ENCODE results near the gene CABLES2. TPM values are rescaled to one million over a fixed set of nuclear protein-coding genes. Genes with fewer than 3 reads are reported as not detected.

Gene CABLES2
- polyA plus RNA-seq, 2 of the 4 experiments (the other 2 are of a cell fraction) = 3.9 to 7.7 TPM

- TF ChIP-seq BCL3 (IDR thresholded peaks at IDR 0.05) (no peak), HOXB5 (CRISPR knock-in tag; IDR thresholded peaks at IDR 0.05) (peak; percentile 38; the same call in 1 of the 2 replicates), MAZ (IDR thresholded peaks at IDR 0.05; ENCODE audit: borderline replicate concordance, low read depth, low read length) (no peak), EHMT2 (IDR thresholded peaks at IDR 0.05; ENCODE audit: low read depth) (no peak), MYC (IDR thresholded peaks at IDR 0.05; ENCODE audit: borderline replicate concordance, low read length) (no peak), TP53 (CRISPR knock-in tag; IDR thresholded peaks at IDR 0.05) (no peak), RFX5 (IDR thresholded peaks at IDR 0.05) (no peak), ZC3H11A (IDR thresholded peaks at IDR 0.05) (no peak), JUNB (IDR thresholded peaks at IDR 0.05) (no peak), RCOR1 (IDR thresholded peaks at IDR 0.05; ENCODE audit: low read depth, low read length) (no peak), MAFK (IDR thresholded peaks at IDR 0.05; ENCODE audit: partially characterized antibody) (peak; percentile 79), EHF (CRISPR knock-in tag; IDR thresholded peaks at IDR 0.05) (no peak; the same call in 1 of the 2 replicates), ZSCAN20 (CRISPR knock-in tag; IDR thresholded peaks at IDR 0.05) (no peak), SREBF2 (IDR thresholded peaks at IDR 0.05) (no peak), MAX (IDR thresholded peaks at IDR 0.05) (peak; percentile 64), GATA3 (IDR thresholded peaks at IDR 0.05; ENCODE audit: borderline replicate concordance) (peak; percentile 88), ESRRA (IDR thresholded peaks at IDR 0.05; ENCODE audit: borderline replicate concordance, low read length) (no peak), TFCP2L1 (CRISPR knock-in tag; IDR thresholded peaks at IDR 0.05) (no peak), POLR2A (IDR thresholded peaks at IDR 0.05; ENCODE audit: low read length) (no peak), RNF2 (IDR thresholded peaks at IDR 0.05; ENCODE audit: borderline replicate concordance, low read depth) (no peak), RAD21 (conservative IDR thresholded peaks at IDR 0.05 in 1 of 2, IDR thresholded peaks at IDR 0.05 in 1 of 2) (no peak), KDM1A (IDR thresholded peaks at IDR 0.05; ENCODE audit: low read depth) (0 out of 2 replicates have a peak, but pooled peaks have one; percentile 13), CHD4 (IDR thresholded peaks at IDR 0.05; ENCODE audit: borderline replicate concordance) (no peak), POLR2AphosphoS2 (conservative IDR thresholded peaks at IDR 0.05; ENCODE audit: low read length) (no peak), BHLHE40 (IDR thresholded peaks at IDR 0.05; ENCODE audit: low read depth, low read length) (no peak), REST (IDR thresholded peaks at IDR 0.05) (no peak), PBX3 (IDR thresholded peaks at IDR 0.05) (0 out of 2 replicates have a peak, but pooled peaks have one; percentile 43), JUN (IDR thresholded peaks at IDR 0.05) (peak in 1 of 2 experiments; percentile 48; a peak in 2 of 5 replicates), ZFP36 (IDR thresholded peaks at IDR 0.05; ENCODE audit: borderline replicate concordance, partially characterized antibody) (no peak), RARB (CRISPR knock-in tag; IDR thresholded peaks at IDR 0.05) (no peak), KDM5A (IDR thresholded peaks at IDR 0.05) (no peak), E2F6 (IDR thresholded peaks at IDR 0.05; ENCODE audit: borderline replicate concordance, low read depth) (peak; percentile 32; the same call in 1 of the 2 replicates), CBX8 (IDR thresholded peaks at IDR 0.05) (no peak), NFE2L2 (conservative IDR thresholded peaks at IDR 0.05; ENCODE audit: low read length) (no peak), HEYL (CRISPR knock-in tag; IDR thresholded peaks at IDR 0.05) (no peak), EP300 (IDR thresholded peaks at IDR 0.05) (peak; percentile 48 to 86; a peak in 3 of 5 replicates), CEBPB (IDR thresholded peaks at IDR 0.05) (peak in 1 of 2 experiments; percentile 82; a peak in 2 of 4 replicates), HOXA7 (CRISPR knock-in tag; IDR thresholded peaks at IDR 0.05) (0 out of 2 replicates have a peak, but pooled peaks have one; percentile 12)
Observed at GRCh38 chr20:62361799-62362589, 45.1 kb downstream of the CABLES2 start (continued).
